DND-41 (cell line): Measurements from ENCODE around the gene GTF3C1.
A peak's percentile ranks its signal among the peaks of the same experiment; 100 is the strongest.

Source experiments
- ATAC-seq: fragments of 200-7000 bp; cut with Tn5 transposase; 3 replicates; pipeline ENCODE4 v1.9.1; 2021; ENCODE audit warnings: low read depth; ENCODE audit not compliant: insufficient read depth
- DNase-seq: peaks from one replicate; pipeline ENCODE4 v3.0.0-alpha.2; 2020
- H2AFZ ChIP-seq: 2 replicates; pipeline ENCODE4 v1.6.0; 2012; ENCODE audit warnings: low read depth, low read length
- H3K27ac ChIP-seq: 2 replicates; pipeline ENCODE4 v1.5.1; 2012; ENCODE audit warnings: low read length, inconsistent platforms
- H3K27me3 ChIP-seq: fragments of 200-600 bp; sonication (generic); 2 replicates; pipeline ENCODE4 v1.6.0; 2012; ENCODE audit warnings: low read length, mild to moderate bottlenecking, inconsistent platforms; ENCODE audit not compliant: insufficient read depth, poor library complexity
- H3K36me3 ChIP-seq: 2 replicates; pipeline ENCODE4 v1.5.1; 2012; ENCODE audit warnings: low read length, inconsistent platforms; ENCODE audit not compliant: insufficient read depth
- H3K4me1 ChIP-seq: 2 replicates; pipeline ENCODE4 v1.5.1; 2012; ENCODE audit warnings: mild to moderate bottlenecking, low read length; ENCODE audit not compliant: insufficient read depth
- H3K4me2 ChIP-seq: 2 replicates; pipeline ENCODE4 v1.6.0; 2012; ENCODE audit warnings: mild to moderate bottlenecking, moderate library complexity, low read length, inconsistent platforms; ENCODE audit not compliant: insufficient read depth
- H3K4me3 ChIP-seq, 2 experiments: fragments of 200-600 bp in 1 of 2; shearing (Covaris generic) in 1 of 2; 2 replicates each; pipeline ENCODE4 v1.5.1; 2012 to 2016; ENCODE audit warnings: inconsistent platforms in 2 of 2, low read length in 2 of 2, mild to moderate bottlenecking in 2 of 2, low read depth in 1 of 2, moderate library complexity in 1 of 2
- H3K79me2 ChIP-seq: 2 replicates; pipeline ENCODE4 v1.6.0; 2012; ENCODE audit warnings: low read length, inconsistent platforms; ENCODE audit not compliant: insufficient read depth
- H3K9ac ChIP-seq: 2 replicates; pipeline ENCODE4 v1.6.0; 2012; ENCODE audit warnings: low read depth, mild to moderate bottlenecking, inconsistent platforms, low read length, moderate library complexity
- H3K9me3 ChIP-seq: 2 replicates; pipeline ENCODE4 v1.5.1; 2012; ENCODE audit warnings: low read length, moderate library complexity, mild to moderate bottlenecking, inconsistent platforms; ENCODE audit not compliant: insufficient read depth, severe bottlenecking
- H4K20me1 ChIP-seq: 2 replicates; pipeline ENCODE4 v1.6.0; 2012; ENCODE audit warnings: low read length; ENCODE audit not compliant: insufficient read depth
- EZH2 ChIP-seq: IDR thresholded peaks from 3 replicates; pipeline ENCODE4 v1.6.1; 2012; ENCODE audit warnings: borderline replicate concordance, low read depth, mild to moderate bottlenecking, moderate library complexity, low read length, inconsistent platforms; ENCODE audit not compliant: severe bottlenecking
- TF ChIP-seq, protein P1 (sequence below): IDR thresholded peaks from 2 replicates; pipeline ENCODE4 v1.5.1; 2012; ENCODE audit warnings: borderline replicate concordance, low read length, moderate library complexity, mild to moderate bottlenecking; ENCODE audit not compliant: poor library complexity, severe bottlenecking; ENCODE audit errors: extremely low read depth

The GTF3C1 gene

DNA sequence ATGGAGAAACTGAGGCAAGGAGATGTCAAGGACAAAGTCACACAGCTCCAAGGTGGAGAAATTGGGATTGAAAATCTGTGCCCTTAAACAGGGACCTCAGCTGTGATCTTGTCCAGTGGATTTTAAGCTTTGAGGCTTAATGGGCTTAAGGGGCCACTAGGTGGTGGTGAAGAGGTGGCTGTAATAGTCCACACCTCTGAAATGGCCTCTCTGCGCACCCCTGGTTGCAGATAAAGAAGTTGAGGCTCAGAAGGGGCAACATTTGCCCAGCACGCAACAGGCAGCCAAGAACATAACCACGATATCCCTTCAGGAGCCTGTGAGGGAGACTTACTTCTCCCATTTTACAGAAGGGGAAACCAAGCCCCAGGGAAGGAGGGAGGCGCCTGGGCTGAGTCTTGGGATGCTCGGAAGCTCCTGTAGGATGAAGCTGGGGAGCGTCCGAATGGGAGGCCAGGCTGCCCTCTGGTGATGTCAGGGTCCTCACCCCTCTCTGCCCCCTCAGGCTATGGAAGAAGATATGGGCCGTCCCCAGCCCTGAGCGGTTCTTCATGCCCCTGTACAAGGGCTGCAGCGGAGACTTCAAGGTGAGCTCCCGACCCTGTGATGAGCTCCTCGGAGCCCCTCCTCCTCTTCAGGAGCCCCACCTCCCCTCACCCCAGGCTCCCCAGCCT is 104.1 kb downstream of the GTF3C1 start:
- Histone ChIP-seq H3K79me2 (no peaks in the 10 kb centered on the region), H4K20me1 (no peaks in the 10 kb centered on the region), H2AFZ (no peak overlapping the region), H3K4me1 (peaks cover 18% of the 10 kb centered on the region), H3K27me3 (no peaks in the 10 kb centered on the region), H3K4me3 (no peak overlapping the region), H3K9me3 (peaks cover 6% of the 10 kb centered on the region), H3K9ac (no peak overlapping the region), H3K36me3 (no peaks in the 10 kb centered on the region), H3K27ac (peak overlapping the region; percentile 49; the same call in 1 of the 2 replicates), H3K4me2 (no peak overlapping the region)
- TF ChIP-seq, protein P1, sequence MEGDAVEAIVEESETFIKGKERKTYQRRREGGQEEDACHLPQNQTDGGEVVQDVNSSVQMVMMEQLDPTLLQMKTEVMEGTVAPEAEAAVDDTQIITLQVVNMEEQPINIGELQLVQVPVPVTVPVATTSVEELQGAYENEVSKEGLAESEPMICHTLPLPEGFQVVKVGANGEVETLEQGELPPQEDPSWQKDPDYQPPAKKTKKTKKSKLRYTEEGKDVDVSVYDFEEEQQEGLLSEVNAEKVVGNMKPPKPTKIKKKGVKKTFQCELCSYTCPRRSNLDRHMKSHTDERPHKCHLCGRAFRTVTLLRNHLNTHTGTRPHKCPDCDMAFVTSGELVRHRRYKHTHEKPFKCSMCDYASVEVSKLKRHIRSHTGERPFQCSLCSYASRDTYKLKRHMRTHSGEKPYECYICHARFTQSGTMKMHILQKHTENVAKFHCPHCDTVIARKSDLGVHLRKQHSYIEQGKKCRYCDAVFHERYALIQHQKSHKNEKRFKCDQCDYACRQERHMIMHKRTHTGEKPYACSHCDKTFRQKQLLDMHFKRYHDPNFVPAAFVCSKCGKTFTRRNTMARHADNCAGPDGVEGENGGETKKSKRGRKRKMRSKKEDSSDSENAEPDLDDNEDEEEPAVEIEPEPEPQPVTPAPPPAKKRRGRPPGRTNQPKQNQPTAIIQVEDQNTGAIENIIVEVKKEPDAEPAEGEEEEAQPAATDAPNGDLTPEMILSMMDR, result peak; percentile 16
- no peak for TF ChIP-seq EZH2
- ATAC-seq (no peak), DNase-seq (no peak)

DNA sequence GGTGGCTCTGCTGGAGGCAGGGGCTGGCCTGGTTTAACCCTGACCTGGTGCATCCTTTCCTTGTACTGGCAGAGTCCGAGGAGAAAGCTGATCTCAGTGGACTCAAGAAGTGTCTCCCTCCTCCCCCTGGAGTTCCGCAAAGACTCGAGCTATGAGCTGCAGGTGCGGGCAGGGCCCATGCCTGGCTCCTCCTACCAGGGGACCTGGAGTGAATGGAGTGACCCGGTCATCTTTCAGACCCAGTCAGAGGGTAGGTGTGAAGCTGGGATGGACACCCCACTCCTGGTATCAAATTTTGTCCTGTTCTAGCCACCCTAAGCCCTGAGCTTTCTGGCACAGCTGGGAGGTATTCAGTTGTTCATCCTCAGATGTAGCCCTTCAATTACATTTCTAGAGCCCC is 105.2 kb downstream of the GTF3C1 start:
- no peak for ATAC-seq
- no peaks in the 10 kb centered on the region for H3K36me3 ChIP-seq
- no peak for TF ChIP-seq EZH2
- TF ChIP-seq, protein P1, result no peak
- H3K79me2 ChIP-seq, result no peaks in the 10 kb centered on the region
- DNase-seq, result no peak
- no peak overlapping the region for H3K4me2 ChIP-seq
- no peaks in the 10 kb centered on the region for H3K27me3 ChIP-seq
- H3K9me3 ChIP-seq, result peaks cover 6% of the 10 kb centered on the region
- no peaks in the 10 kb centered on the region for H4K20me1 ChIP-seq
- peaks cover 18% of the 10 kb centered on the region for H3K4me1 ChIP-seq
- H3K4me3 ChIP-seq, result no peak overlapping the region
- H2AFZ ChIP-seq, result no peak overlapping the region
- no peak overlapping the region for H3K27ac ChIP-seq
- no peak overlapping the region for H3K9ac ChIP-seq

DNA sequence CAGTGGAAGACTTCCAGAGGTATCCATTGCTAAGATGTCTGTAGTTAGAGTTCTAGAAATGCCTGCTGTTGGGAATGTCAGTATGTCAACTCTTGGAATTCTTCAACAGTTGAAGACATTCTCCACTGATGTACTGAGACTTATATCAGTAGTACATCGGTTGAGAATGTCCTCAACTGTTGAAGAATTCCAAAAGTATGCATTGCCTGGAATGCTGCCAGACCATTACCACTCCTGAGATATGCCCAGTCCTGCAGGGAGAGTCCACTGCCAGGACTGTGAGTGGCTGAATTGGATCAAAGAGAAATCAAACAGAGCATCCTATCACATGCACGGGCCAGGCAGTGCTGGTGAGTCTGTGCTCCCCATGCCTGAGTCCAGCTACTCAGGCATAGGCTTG is 105.7 kb downstream of the GTF3C1 start:
- Histone ChIP-seq H3K4me3 (no peak overlapping the region), H3K4me2 (no peak overlapping the region), H2AFZ (no peak overlapping the region), H3K79me2 (no peaks in the 10 kb centered on the region), H4K20me1 (no peaks in the 10 kb centered on the region), H3K27ac (no peak overlapping the region), H3K9me3 (peaks cover 6% of the 10 kb centered on the region), H3K4me1 (peaks cover 18% of the 10 kb centered on the region), H3K27me3 (no peaks in the 10 kb centered on the region), H3K36me3 (no peaks in the 10 kb centered on the region), H3K9ac (no peak overlapping the region)
- DNase-seq, result no peak
- TF ChIP-seq, protein P1, result no peak
- TF ChIP-seq EZH2, result no peak
- ATAC-seq, result no peak

DNA sequence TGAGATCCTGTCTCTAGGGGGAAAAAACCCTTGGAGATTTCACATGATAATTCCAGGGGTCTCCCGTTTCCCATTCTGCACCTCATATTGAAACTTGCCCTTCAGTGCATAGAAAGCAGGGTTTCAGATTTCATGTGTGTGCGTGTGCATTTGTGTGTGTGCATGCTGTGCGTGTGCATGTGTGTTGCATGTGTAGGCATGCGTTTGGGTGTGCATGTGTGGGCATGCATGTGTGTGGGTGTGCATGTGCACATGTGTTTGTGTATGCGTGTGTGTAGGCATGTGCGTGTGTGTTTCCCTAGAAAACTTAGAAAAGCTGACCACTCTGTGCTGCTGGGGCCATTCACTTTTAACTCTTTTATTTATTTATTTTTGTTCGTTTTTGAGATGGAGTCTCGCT is 107.7 kb downstream of the GTF3C1 start:
- no peaks in the 10 kb centered on the region for H3K79me2 ChIP-seq
- no peaks in the 10 kb centered on the region for H3K36me3 ChIP-seq
- H3K4me1 ChIP-seq, result peaks cover 16% of the 10 kb centered on the region
- ATAC-seq (no peak), DNase-seq (no peak)
- no peak overlapping the region for H3K4me2 ChIP-seq
- H3K4me3 ChIP-seq, result no peak overlapping the region
- H3K27ac ChIP-seq, result no peak overlapping the region
- no peak for TF ChIP-seq EZH2
- TF ChIP-seq, protein P1, result no peak
- H3K27me3 ChIP-seq, result no peaks in the 10 kb centered on the region
- no peak overlapping the region for H3K9ac ChIP-seq
- no peak overlapping the region for H2AFZ ChIP-seq
- no peaks in the 10 kb centered on the region for H4K20me1 ChIP-seq
- H3K9me3 ChIP-seq, result peaks cover 6% of the 10 kb centered on the region
